ENCODE measurements around the gene CD22. TPM values are rescaled to one million over a fixed set of nuclear protein-coding genes. Genes with fewer than 3 reads are reported as not detected.

Gene CD22
- total and polyA plus RNA-seq, 10 of the 15 experiments (the other 5 are each of a cell fraction or from before 2014, with no cell fraction given) = 23.0 to 344 (median 181) TPM

- no peak overlapping the region for H2AFZ ChIP-seq (ENCODE audit: control insufficient read depth, low read depth, low read length)
- ChIA-PET POLR2A (interaction anchor here (1.0 to 1.3 kb wide), 2 partner anchors 19 to 26 kb away, joined by 3 read pairs; no protein-coding TSS in a partner anchor), RAD21 (ENCODE audit: unreplicated experiment) (interaction anchor here (0.9 to 1.8 kb wide), 4 partner anchors 15 to 45 kb away, joined by 3 to 6 read pairs (median 4); no protein-coding TSS in a partner anchor), CTCF (interaction anchor here (1.0 to 1.4 kb wide), 5 partner anchors 12 to 46 kb away, joined by 3 to 8 read pairs (median 4); no protein-coding TSS in a partner anchor), SMC1A (ENCODE audit: uncharacterized antibody, unreplicated experiment) (interaction anchor here (0.8 to 1.9 kb wide), 9 partner anchors 8 to 110 kb away, joined by 3 to 6 read pairs (median 3); no protein-coding TSS in a partner anchor)
- no peak overlapping the region for H3K9ac ChIP-seq (ENCODE audit: control insufficient read depth, insufficient read depth, low read length)
- DNase-seq (ENCODE audit: low read depth, low spot score) = no peak
- in situ Hi-C loops (cut with MboI) (no loop called here), intact Hi-C loops (cut with micrococcal nuclease; ENCODE audit: unreplicated experiment) (loop anchor here (5.0 kb wide), 1 partner anchor 39 kb away; the partner anchor contains the start of gene FFAR1)
- H3K79me2 ChIP-seq (ENCODE audit: control insufficient read depth, insufficient read depth, low read length) = no peaks in the 10 kb centered on the region
- no peak for FAIRE-seq
- no peak overlapping the region for H3K27ac ChIP-seq (ENCODE audit: control insufficient read depth, insufficient read depth)
- H4K20me1 ChIP-seq (ENCODE audit: control insufficient read depth, insufficient read depth) = no peaks in the 10 kb centered on the region
- BruUV-seq (replicated peaks) = no TSS peak
- no peak for ATAC-seq
- WGBS (ENCODE audit: insufficient coverage, insufficient replicate concordance, low lambda C conversion rate, missing lambda C conversion rate) = 80% methylated on average over 10 of the region's 10 CpGs
- no peak overlapping the region for H3K4me2 ChIP-seq (ENCODE audit: control insufficient read depth, insufficient read depth)
- H3K9me3 ChIP-seq (replicated peaks; ENCODE audit: control insufficient read depth, insufficient read depth, low read length) = no peaks in the 10 kb centered on the region
- no peaks in the 10 kb centered on the region; a peak in 1 of 4 replicates for H3K36me3 ChIP-seq (ENCODE audit: control insufficient read depth in 2 of 2, insufficient read depth in 2 of 2, low read length in 1 of 2)
- no peaks in the 10 kb centered on the region for H3K27me3 ChIP-seq (replicated peaks in 1 of 2; ENCODE audit: control insufficient read depth in 2 of 2, insufficient read depth in 2 of 2, low read length in 1 of 2)
- H3K4me3 ChIP-seq = no peak overlapping the region
- TF ChIP-seq BCL3 (IDR thresholded peaks at IDR 0.05; ENCODE audit: borderline replicate concordance, insufficient read depth, low read depth, low read length, poor library complexity, severe bottlenecking) (no peak), RELB (IDR thresholded peaks at IDR 0.05; ENCODE audit: low read depth) (no peak), JUND (IDR thresholded peaks at IDR 0.05; ENCODE audit: low read depth, low read length) (no peak), TCF12 (IDR thresholded peaks at IDR 0.05; ENCODE audit: low read depth, low read length) (no peak), STAT1 (conservative IDR thresholded peaks at IDR 0.05) (no peak), POLR2A (IDR thresholded peaks at IDR 0.05; ENCODE audit: low read depth, low read length) (no peak), NR2F1 (conservative IDR thresholded peaks at IDR 0.05) (no peak), ZBTB40 (IDR thresholded peaks at IDR 0.05; ENCODE audit: borderline replicate concordance) (no peak), SMC3 (IDR thresholded peaks at IDR 0.05; ENCODE audit: borderline replicate concordance, low read length) (no peak), CTCF (IDR thresholded peaks at IDR 0.05 in 2 of 3, conservative IDR thresholded peaks at IDR 0.05 in 1 of 3; ENCODE audit: control insufficient read depth in 2 of 3, extremely low read depth in 1 of 3, insufficient read depth in 1 of 3, low read depth in 3 of 3, low read length in 3 of 3) (no peak), TARDBP (IDR thresholded peaks at IDR 0.05; ENCODE audit: borderline replicate concordance) (no peak), RELA (IDR thresholded peaks at IDR 0.05; ENCODE audit: borderline replicate concordance, partially characterized antibody) (no peak)
- H3K4me1 ChIP-seq (ENCODE audit: control insufficient read depth, insufficient read depth, low read length) = no peaks in the 10 kb centered on the region
These were observed 21.1 kb upstream of the CD22 start for GRCh38 chr19:35307931-35308330.
